ENCODE results near the gene TAP1. TPM values are rescaled to one million over a fixed set of nuclear protein-coding genes. Genes with fewer than 3 reads are reported as not detected.

Gene TAP1, protein sequence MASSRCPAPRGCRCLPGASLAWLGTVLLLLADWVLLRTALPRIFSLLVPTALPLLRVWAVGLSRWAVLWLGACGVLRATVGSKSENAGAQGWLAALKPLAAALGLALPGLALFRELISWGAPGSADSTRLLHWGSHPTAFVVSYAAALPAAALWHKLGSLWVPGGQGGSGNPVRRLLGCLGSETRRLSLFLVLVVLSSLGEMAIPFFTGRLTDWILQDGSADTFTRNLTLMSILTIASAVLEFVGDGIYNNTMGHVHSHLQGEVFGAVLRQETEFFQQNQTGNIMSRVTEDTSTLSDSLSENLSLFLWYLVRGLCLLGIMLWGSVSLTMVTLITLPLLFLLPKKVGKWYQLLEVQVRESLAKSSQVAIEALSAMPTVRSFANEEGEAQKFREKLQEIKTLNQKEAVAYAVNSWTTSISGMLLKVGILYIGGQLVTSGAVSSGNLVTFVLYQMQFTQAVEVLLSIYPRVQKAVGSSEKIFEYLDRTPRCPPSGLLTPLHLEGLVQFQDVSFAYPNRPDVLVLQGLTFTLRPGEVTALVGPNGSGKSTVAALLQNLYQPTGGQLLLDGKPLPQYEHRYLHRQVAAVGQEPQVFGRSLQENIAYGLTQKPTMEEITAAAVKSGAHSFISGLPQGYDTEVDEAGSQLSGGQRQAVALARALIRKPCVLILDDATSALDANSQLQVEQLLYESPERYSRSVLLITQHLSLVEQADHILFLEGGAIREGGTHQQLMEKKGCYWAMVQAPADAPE
- total RNA-seq: 21.0 and 48.4 TPM in 2 replicates

DNA sequence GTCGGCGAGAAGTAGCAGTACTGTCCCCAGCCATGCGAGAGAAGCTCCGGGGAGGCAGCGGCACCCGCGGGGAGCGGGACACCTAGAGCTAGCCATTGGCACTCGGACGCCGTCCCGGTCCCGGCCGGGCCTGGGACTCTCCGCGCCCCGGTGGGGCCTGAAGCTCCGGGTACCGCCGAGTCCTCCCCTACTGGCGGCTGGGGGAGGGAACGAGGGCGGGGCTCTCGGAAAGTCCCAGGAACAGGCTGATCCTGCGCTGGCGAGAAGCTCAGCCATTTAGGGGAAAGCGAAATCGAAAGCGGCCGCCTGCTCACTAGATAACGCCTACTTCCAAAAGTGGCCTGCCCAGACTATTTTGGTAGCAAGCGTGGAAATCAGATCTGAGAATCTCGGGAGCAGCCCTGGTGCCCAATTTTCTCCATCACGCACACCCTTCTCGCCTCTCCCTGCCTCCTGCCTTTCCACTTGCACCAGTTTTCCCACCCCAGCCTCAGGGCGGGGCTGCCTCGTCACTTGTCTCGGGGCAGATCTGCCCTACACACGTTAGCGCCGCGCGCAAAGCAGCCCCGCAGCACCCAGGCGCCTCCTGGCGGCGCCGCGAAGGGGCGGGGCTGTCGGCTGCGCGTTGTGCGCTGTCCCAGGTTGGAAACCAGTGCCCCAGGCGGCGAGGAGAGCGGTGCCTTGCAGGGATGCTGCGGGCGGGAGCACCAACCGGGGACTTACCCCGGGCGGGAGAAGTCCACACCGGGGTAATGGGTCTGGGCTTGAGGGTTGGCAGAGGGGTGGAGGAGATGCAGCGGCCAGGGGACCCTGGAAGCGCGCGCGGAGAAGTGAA, at the start of gene TAP1, which contains the start of gene PSMB9:
TSS of gene TAP1 (minus strand) at position 164 of the 835 bp plus-strand sequence. CDS start at position 96, 68 bp downstream.
TSS of gene PSMB9 (plus strand) at position 652 of the 835 bp plus-strand sequence. CDS start at position 690, 38 bp downstream.

DNA sequence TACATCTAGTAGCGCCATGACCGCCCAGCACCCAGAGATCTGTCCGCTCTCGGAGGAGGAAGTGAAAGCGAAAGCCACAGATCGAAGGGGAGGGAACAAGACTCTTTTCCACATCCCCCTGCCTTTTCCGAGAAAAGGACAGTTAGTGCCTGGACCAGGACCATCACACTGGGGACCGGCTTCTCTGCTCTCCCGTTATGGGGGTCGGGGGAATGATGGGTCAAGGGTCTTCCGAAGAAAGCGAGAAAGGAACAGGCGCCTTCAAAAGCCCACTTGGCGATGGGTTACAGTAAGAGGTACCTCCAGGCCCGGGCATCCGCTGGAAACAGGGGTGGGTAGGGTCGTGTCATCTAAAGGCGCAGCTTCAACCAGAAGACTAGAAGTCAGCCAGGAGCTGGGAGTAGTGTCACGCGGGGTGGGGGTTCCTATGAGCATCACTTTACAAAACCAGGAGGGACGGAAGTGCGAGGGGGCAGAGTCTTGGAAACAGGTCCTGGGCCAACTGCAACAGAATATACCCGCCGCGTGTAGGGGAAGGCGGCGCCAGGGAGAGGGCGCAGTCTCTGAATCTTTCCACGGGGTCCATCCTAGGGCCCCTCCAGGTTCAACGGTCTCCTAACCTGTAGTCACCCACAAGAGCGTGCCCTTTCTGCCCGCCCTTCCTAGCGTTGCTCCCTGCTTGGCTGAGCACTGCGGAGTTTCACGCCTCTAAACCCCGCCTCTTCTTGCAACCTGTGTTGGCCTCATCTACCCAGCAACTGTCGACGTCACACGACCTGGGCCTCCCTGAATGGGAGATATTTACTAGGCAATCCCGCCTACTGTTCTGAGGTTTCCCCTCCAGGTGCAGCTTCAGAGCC, 9.3 kb downstream of the TAP1 start, which contains the start of gene PSMB8:
TSS of gene PSMB8 (minus strand) at position 69 of the 860 bp plus-strand sequence. CDS start at position 18, 51 bp downstream.

DNA sequence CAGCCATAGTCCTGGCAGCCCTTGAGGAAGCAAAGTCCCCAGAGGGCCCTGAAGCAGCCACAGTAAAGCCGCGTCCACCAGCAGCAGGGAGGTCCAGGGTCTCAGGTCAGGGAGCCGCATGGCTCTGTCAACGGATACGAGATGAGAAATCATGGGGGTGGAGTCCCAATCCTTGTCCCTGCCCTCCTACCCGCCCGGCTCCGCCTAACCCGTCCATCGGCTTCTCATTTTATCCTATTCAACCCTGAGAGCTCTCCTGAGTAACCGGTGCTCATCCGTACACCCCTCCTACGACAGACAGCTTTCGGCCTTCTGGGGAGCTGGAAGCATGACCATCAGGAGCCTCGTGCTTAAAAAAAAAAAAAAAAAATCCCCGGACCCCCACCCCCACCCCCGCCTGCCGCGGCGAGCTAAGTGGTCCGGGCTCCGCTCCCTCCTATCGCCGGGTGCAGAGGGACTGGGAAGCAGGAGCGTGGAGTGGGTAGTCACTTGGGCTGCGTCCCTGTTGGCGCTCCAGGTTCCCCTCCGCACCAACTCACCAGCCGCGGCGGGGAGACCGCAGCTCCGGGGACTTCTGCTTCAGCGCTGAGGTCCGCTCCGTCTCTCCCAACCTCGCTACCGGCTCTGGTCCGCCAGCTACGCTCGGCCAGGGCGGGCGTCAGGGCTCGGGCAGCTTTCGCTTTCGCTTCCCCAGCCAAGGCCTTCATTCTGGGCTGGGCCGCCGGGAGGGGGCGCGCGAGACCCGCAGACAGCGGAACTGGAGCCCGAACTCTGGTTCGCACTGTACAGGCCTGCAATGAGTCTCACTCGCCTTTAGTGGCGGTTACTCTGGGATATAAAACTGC, 15.2 kb downstream of the TAP1 start, which contains the start of gene TAP2:
TSS of gene TAP2 (minus strand) at position 626 of the 845 bp plus-strand sequence. CDS start at position 120, 506 bp downstream.

DNA sequence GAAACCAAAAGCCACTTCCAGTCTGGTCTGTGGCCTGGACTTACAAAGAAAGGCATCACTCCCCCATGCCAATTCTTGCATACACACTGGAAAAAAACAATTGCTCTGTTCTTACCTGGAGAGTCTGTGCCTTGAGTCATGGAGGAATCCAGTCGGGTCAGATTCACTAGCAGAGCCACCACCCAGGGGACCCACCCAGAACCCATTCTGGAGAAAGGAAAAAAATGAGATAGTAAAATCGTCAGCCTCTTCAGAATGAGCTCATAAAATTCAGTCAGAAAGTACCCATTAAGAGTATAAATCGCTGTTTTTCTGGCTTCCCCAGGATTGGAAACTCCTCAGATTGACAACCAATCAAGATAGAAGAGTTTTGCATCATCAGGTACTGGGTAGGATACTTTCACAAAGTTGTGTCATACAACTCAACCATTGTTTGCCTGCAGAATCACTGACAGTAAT, 36.7 kb downstream of the TAP1 start, which contains the start of gene HLA-DOB:
TSS of gene HLA-DOB (minus strand) at position 257 of the 459 bp plus-strand sequence. CDS start at position 206, 51 bp downstream.

Other genes starting within 250 kb of the TAP1 start
- gene HLA-DQA1, start 216.3 kb downstream of the TAP1 start, total RNA-seq: not detected in 2 replicates
- 0.13 and 0.32 TPM in 2 replicates for gene HLA-DQB1, start 187.0 kb downstream of the TAP1 start, total RNA-seq
- gene HLA-DQA2, start 112.3 kb downstream of the TAP1 start, total RNA-seq: not detected in 2 replicates
- gene HLA-DQB2, start 90.2 kb downstream of the TAP1 start, total RNA-seq: not detected in 2 replicates
- gene HLA-DOB, start 36.7 kb downstream of the TAP1 start, total RNA-seq: 0.16 and 0.26 TPM in 2 replicates
- 6.6 and 7.8 TPM in 2 replicates for gene TAP2, start 15.0 kb downstream of the TAP1 start, total RNA-seq
- gene PSMB8, start 9.7 kb downstream of the TAP1 start, total RNA-seq: 44.0 and 73.2 TPM in 2 replicates
- 7.8 and 43.2 TPM in 2 replicates for gene PSMB9, start 488 bp upstream of the TAP1 start, total RNA-seq
- 4.6 TPM in 1 of 2 replicates, not detected in the other for gene HLA-DMB, start 87.3 kb upstream of the TAP1 start, total RNA-seq
- 1.0 and 9.3 TPM in 2 replicates for gene HLA-DMA, start 99.4 kb upstream of the TAP1 start, total RNA-seq
- gene BRD2, start 114.9 kb upstream of the TAP1 start, total RNA-seq: 68.0 and 115 TPM in 2 replicates
- gene HLA-DOA, start 155.9 kb upstream of the TAP1 start, total RNA-seq: 0.16 TPM in 1 of 2 replicates, not detected in the other
- 1.3 and 1.8 TPM in 2 replicates for gene HLA-DPA1, start 219.9 kb upstream of the TAP1 start, total RNA-seq
- 20.7 and 48.1 TPM in 2 replicates for gene HLA-DPB1, start 222.3 kb upstream of the TAP1 start, total RNA-seq